GM20000 (cell line): Measurements from ENCODE around the gene USB1.

Experiments used
- DNase-seq: peaks from one replicate; pipeline ENCODE4 v3.0.0; 2012; ENCODE audit warnings: low spot score
- TF ChIP-seq, protein P1 (sequence below): IDR thresholded peaks from 2 replicates; pipeline ENCODE4 v1.5.1; 2012; ENCODE audit warnings: mild to moderate bottlenecking, control low read depth; ENCODE audit errors: extremely low read depth, missing control alignments

The USB1 gene

DNA sequence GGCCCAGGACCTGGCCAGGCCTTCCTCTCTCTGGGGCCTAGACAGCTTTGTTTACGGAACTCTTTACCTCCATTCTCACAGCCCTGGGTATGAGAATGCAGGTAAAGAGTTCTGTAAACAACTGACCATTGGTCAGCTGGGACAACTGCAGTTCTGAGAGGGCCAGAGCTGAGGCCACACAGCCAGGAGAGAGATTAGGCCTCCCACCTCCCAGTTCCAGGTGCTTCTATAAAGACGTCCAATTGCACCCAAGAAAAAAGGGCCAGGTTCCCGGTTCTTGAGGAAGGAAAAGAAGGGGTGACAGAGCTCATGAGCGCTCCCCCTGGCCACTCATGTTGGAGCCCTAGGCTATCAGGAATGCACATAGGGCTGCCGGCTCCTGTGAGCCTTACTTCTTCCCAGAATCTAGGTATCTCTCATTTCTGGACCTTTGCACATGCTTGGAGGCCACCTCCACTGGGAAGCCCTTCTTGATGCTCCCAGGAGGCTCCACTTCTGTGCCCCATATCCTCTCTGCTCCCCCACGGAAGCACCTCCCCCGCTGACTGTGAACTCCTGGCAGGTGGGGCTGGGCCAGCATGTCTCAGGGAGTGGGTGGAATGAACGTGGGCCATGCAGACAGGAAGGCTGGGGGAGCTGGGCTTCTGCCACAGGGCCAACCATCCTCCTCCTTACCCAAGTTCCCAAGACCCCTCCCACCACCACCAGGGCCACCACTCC, 43.4 kb upstream of the USB1 start:
- TF ChIP-seq, protein P1, sequence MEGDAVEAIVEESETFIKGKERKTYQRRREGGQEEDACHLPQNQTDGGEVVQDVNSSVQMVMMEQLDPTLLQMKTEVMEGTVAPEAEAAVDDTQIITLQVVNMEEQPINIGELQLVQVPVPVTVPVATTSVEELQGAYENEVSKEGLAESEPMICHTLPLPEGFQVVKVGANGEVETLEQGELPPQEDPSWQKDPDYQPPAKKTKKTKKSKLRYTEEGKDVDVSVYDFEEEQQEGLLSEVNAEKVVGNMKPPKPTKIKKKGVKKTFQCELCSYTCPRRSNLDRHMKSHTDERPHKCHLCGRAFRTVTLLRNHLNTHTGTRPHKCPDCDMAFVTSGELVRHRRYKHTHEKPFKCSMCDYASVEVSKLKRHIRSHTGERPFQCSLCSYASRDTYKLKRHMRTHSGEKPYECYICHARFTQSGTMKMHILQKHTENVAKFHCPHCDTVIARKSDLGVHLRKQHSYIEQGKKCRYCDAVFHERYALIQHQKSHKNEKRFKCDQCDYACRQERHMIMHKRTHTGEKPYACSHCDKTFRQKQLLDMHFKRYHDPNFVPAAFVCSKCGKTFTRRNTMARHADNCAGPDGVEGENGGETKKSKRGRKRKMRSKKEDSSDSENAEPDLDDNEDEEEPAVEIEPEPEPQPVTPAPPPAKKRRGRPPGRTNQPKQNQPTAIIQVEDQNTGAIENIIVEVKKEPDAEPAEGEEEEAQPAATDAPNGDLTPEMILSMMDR = no peak
- no peak for DNase-seq

GRCh38 chr16:57958544-57958943, 42.7 kb upstream of the USB1 start:
- DNase-seq = no peak
- TF ChIP-seq, protein P1 = no peak

- TF ChIP-seq, protein P1 = no peak
- DNase-seq = no peak
These were observed 42.1 kb upstream of the USB1 start for GRCh38 chr16:57959121-57959520.

GRCh38 chr16:57959804-57960203, 41.4 kb upstream of the USB1 start:
- TF ChIP-seq, protein P1 = no peak
- DNase-seq = no peak

DNA sequence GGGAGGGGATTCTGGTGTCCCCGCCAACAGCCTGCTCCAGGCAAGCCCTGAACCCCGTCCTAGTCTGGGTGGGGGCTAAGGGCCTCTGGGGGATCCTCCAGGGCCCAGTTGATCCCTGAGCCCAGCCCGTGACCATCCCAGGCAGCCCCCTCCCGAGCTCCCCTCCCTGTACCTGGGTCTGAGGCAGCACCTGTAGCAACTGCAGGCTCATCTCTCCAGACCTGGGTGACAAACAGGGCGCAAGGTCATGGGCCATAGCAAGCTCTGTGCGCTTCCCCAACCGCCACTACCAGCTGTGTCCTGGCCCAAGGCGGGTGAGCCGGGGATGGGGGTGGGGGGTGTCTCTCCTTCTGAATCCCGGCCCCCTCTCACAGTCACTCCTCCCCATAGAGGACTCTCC, 40.9 kb upstream of the USB1 start:
- TF ChIP-seq, protein P1 = no peak
- DNase-seq = no peak

DNA sequence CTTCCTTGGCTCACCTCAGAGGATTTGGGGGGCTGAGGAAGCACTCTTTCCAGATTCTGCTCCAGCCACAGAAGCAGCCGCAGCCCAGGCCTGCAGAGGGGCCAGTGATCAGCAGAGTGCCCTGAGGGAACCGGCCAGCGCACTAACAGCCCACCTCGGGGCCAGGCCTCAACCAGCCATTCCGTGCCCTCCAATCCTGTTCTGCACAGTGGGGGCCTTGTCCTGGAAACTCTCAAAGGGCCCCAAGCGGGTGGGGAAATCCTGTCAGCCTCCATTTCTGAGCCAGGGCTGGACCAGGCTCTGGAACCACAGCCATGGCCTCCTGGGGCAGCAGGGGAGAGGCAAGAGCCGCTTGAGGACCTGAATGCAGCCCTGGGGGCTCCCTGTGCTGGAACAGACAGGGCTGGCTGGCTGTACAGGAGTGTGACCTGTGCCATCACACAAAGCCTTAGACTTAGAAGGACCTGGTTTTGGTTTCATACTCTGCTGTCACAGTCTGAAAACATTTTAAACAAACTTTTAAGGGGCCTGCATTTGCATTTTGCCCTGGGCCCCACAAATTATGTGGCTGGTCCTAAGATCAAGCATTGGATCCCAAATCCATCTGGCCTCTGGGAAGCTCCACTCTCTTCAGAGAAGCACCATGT, 40.3 kb upstream of the USB1 start:
- no peak for DNase-seq
- TF ChIP-seq, protein P1 = no peak

GRCh38 chr16:57961538-57961937, 39.7 kb upstream of the USB1 start:
- TF ChIP-seq, protein P1 = no peak

More at GRCh38 chr16:57961538-57961937, 39.7 kb upstream of the USB1 start:
- DNase-seq = no peak
